Measurements from ENCODE around the gene CRYBG1.

- no peak for TF ChIP-seq CTCF (IDR thresholded peaks at IDR 0.05; ENCODE audit: low read length)
- no peak for TF ChIP-seq EZH2 (optimal IDR thresholded peaks at IDR 0.05; ENCODE audit: low read depth, low read length)
These were observed 70.9 kb downstream of the CRYBG1 start for GRCh38 chr6:106431405-106431804.
